Inferior parietal cortex (tissue), 1 donor: ENCODE data around the gene STEAP1B.

Experiments used
- DNase-seq: peaks from one replicate; pipeline ENCODE4 v3.0.0-alpha.2; 2016; ENCODE audit errors: extremely low spot score

Gene STEAP1B

GRCh38 chr7:22371878-22372277 lies 128.1 kb downstream of the STEAP1B start:
- no peak for DNase-seq
